RWPE1 (cell line): ENCODE data around the gene FOXN1.

Experiments used
- CTCF ChIA-PET: fragments of 350-600 bp; sonication (Branson Sonifier 250); formaldehyde crosslinking; extraction: SDS; loops from one replicate; lab custom pipeline; 2021; lab: Yijun Ruan, JAX
- POLR2A ChIA-PET: fragments of 400-600 bp; formaldehyde crosslinking; extraction: SDS; loops from one replicate; lab custom pipeline; 2020; ENCODE audit warnings: antibody characterized with exemption; ENCODE audit not compliant: low non-redundant PET; lab: Yijun Ruan, JAX
- DNase-seq: peaks from one replicate; pipeline ENCODE4 v3.0.0; 2012; ENCODE audit warnings: low spot score
- H3K27ac ChIP-seq: fragments of 450-650 bp; 2 replicates; pipeline ENCODE4 v1.5.1; 2017
- TF ChIP-seq, protein P1 (sequence below): fragments of 450-650 bp; conservative IDR thresholded peaks from 2 replicates; pipeline ENCODE4 v1.5.1; 2017; ENCODE audit warnings: low read depth, mild to moderate bottlenecking

Gene FOXN1

GRCh38 chr17:28584434-28584833 is 78.3 kb downstream of the FOXN1 start:
- H3K27ac ChIP-seq = no peak overlapping the region
- no peak for DNase-seq
- TF ChIP-seq, protein P1, sequence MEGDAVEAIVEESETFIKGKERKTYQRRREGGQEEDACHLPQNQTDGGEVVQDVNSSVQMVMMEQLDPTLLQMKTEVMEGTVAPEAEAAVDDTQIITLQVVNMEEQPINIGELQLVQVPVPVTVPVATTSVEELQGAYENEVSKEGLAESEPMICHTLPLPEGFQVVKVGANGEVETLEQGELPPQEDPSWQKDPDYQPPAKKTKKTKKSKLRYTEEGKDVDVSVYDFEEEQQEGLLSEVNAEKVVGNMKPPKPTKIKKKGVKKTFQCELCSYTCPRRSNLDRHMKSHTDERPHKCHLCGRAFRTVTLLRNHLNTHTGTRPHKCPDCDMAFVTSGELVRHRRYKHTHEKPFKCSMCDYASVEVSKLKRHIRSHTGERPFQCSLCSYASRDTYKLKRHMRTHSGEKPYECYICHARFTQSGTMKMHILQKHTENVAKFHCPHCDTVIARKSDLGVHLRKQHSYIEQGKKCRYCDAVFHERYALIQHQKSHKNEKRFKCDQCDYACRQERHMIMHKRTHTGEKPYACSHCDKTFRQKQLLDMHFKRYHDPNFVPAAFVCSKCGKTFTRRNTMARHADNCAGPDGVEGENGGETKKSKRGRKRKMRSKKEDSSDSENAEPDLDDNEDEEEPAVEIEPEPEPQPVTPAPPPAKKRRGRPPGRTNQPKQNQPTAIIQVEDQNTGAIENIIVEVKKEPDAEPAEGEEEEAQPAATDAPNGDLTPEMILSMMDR = no peak
- CTCF ChIA-PET = no interaction called here
- POLR2A ChIA-PET = no interaction called here

GRCh38 chr17:28585851-28586250 is 79.7 kb downstream of the FOXN1 start:
- POLR2A ChIA-PET = no interaction called here
- DNase-seq = no peak
- CTCF ChIA-PET = no interaction called here
- TF ChIP-seq, protein P1 = no peak
- no peak overlapping the region for H3K27ac ChIP-seq
